GM18526 (cell line): ENCODE measurements around the gene IPCEF1.

Experiments
- POLR2A ChIP-seq: IDR thresholded peaks from 3 replicates; pipeline ENCODE4 v1.6.1; 2011; ENCODE audit not compliant: insufficient read length; ENCODE audit errors: extremely low read depth

IPCEF1 gene

GRCh38 chr6:154356113-154356512 lies 490 bp downstream of the IPCEF1 start:
- TF ChIP-seq POLR2A = no peak

DNA sequence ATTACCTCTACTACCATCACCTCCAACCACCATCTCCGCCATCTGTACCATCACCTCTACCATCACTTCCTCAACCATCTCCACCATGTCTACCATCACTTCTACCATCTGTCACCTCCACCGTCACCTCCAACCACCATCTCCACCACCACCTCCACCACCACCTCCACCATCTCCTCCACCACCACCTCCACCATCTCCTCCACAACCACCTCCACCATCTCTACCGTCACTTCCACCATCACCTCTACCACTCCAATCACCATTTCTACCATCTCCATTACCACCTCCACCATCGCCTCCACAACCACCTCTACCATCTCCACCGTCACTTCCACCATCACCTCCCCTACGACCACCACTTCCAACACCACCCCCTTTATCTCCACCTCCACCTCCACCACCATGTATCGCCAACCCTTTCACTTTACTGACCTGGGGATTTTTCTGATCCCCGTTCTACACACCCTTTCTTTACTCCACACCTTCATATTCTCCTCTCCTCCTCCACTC lies 2.3 kb downstream of the IPCEF1 start:
- no peak for TF ChIP-seq POLR2A

DNA sequence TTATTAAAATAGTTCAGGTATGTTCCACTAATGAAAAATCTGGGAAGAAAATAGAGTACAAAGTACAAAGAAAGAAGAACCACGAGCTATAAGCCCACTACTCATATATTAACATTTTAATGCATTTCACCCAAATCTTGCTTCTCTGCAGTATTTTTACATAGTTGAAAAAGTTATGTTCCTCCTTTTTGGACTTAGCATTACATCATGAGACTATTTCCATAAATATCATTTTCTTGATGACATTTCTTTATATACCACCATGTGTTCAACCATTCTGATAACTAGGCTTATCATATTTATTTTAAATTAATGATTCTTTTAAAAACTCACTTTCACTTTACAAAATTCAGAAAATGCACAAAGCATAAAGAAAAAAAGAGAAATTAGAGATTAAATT lies 3.0 kb downstream of the IPCEF1 start:
- TF ChIP-seq POLR2A = no peak

DNA sequence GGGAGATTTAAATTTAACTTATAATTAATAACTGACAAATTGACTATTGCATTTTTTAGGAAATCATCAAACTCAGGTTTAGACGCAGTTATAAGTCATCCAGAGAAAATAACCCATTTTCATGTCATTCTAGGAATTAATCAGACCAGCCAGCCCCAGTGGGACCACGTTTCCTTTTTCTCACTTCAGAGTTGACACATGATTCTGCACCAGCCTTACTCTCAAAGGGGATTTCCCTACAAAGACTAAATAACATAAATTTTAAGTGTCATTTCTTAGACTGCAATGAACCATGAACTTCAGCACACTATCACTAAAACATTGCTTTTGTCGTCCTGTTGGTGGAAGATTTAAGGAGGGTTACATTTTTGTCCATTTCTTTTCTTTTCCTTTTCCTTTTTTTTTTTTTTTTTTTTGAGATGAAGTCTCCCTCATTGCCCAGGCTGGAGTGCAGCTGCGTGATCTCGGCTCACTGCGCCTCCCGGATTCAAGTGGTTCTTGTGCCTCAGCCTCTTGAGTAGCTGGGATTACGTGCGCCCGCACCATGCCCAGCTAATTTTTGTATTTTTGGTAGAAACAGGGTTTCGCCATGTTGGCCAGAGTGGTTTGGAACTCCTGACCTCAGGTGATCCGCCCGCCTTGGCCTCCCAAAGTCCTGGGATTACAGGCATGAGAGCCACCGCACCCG lies 3.6 kb downstream of the IPCEF1 start:
- no peak for TF ChIP-seq POLR2A

DNA sequence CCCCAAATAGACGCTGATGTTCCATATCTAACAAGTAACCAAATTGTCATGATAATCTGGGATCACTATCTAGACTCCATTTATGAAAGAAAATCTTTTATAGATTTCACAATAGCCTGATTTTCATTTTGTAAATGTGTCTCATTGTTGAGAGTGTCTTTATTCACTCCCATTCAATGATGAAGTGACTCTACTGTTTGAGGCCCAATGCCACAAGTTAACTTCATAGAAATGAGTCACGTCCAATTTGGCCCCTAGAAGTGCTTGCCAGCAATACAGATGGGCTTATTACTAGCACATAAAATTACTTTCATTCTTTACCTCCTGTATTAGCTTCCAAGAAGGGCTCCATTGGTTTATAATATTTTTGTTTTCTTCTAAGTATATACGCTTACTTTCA lies 6.3 kb downstream of the IPCEF1 start:
- TF ChIP-seq POLR2A = no peak

DNA sequence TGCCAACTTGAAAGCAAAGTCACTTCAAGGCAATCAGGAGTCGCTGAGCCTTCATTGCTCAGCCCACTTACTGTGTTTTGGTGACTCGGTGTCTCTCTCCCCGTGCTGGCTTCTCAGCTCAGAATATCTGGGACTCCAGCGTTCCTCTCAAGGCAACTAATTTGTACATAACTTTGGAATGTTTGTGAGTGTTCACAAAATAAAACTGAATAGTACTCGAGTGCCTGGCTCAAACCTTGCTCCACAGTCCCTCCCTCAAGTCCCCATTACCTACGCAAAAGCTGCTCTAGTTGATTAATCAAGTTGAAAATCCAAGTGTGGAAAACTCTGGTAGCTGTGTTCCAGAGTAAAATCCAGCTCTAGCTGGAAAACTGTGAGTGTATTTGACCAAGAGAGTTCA lies 8.6 kb downstream of the IPCEF1 start:
- TF ChIP-seq POLR2A = no peak

- TF ChIP-seq POLR2A = no peak
Measured at GRCh38 chr6:154345811-154346210, 10.8 kb downstream of the IPCEF1 start.

- no peak for TF ChIP-seq POLR2A
Measured at GRCh38 chr6:154343473-154344308, 12.9 kb downstream of the IPCEF1 start.

GRCh38 chr6:154341871-154342270 lies 14.7 kb downstream of the IPCEF1 start:
- TF ChIP-seq POLR2A = no peak

DNA sequence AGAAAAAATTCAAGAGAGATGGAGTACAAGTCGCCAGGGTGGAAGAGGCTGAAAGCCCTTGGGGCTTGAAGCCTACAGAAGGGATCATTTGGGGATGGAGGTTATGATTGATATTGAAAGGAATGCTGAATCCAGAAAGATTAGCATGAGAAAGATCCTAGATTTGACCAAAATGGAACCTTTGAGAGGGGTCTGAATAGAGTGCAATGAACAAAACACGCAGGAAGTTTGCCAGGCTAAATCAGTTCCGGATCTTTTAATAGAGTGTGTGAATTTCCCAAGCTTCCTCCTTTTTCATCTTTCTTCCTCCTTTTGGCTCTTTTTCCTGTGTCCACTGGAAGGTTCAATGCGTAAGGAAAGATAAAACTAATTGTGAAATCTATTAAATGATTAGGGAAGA lies 15.3 kb downstream of the IPCEF1 start:
- TF ChIP-seq POLR2A = no peak

DNA sequence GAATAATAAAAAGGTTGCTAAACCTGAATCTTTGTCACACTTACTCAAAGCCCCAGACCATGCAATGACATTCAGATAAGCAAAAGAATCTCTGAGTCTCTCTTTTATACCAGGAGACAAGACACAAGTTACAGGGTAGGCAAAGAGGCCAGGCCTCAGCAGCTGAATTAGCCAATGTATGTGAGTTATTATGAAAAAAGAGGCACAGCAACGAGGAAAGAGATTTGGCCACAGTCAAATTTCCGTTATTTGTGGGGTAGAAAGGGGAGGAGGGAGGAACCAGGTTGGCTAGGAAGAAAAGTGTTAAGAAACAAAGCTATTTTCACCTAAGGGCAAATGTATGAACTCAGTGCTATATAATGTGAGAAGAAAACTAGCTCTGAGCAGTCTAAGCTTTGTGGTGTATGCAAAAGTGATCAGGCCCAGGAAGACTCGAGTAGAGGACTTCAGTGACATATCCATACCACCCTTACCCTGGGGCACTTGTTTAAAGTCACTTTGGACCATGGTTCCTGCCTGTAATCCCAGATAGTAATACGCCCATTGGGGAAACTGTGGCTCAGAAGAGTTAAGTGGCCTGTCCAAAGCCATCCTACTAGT lies 19.1 kb downstream of the IPCEF1 start:
- no peak for TF ChIP-seq POLR2A

- no peak for TF ChIP-seq POLR2A
Measured at GRCh38 chr6:154331750-154332149, 24.9 kb downstream of the IPCEF1 start.

DNA sequence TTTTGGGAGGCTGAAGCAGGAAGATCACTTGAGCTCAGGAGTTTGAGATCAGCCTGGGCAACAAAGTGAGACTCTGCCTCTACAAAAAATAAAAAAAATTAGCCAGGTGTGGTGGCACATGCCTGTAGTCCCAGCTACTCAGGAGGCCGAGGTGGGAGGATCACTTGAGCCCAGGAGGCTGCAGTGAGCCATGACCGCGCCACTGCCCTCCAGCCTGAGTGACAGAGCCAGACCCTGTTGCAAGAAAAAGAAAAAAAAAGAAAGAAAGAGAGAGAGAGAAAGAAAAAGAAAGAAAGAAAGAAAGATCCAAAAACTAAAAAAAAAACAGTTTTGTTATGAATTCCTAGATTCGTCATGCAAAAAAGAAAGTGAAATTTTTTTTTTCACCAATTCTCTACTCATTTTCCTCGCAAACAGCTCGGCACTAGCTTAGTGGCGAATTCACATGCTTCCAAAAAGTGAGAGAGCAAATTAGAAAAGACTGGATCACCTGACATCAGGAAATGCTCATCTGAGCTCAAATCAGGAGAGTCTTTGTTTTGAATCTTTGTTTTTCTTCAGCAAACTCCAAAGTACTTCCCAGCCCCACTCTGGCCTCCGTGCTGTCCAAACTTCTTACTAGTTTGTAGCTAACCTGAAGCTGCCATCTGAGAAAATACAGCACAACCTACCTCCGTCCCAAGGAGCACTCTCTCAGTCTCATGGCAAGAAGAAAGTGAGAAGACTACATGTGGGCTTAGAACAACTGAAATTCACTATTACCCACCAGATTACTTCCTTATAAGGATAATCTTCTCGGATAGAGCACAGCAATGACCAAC lies 27.0 kb downstream of the IPCEF1 start:
- no peak for TF ChIP-seq POLR2A

DNA sequence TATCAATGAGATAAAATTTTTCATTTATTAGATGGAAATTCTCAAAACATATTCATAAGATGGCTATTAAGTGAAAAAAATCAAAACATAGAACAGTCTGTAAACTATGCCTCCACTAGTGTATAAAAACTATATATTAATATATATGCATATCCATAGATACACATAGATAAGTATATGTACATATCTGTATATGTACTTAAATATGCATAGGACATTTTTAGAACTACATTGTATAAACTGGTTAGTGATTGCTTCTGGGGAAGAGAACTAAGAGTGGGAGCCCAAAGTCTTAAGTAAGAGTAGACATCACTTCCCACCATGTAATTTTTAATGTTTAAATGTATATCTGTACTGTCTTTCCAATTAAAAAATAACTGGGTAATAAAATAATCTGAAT lies 31.5 kb downstream of the IPCEF1 start:
- TF ChIP-seq POLR2A = no peak

GRCh38 chr6:154320181-154320580 lies 36.4 kb downstream of the IPCEF1 start:
- TF ChIP-seq POLR2A = no peak
